B cell (primary cell): ENCODE results near the gene TIMELESS. TPM values are rescaled to one million over a fixed set of nuclear protein-coding genes. Genes with fewer than 3 reads are reported as not detected.

ENCODE experiments used
- ATAC-seq: fragments of 200-7000 bp; cut with Tn5 transposase; one replicate; pipeline ENCODE4 v1.10.0; 2021; ENCODE audit warnings: low read depth, mild to moderate bottlenecking, moderate number of reproducible peaks, moderate library complexity
- CTCF ChIA-PET: fragments of 350-600 bp; sonication (Branson Sonifier 250); formaldehyde crosslinking; loops from one replicate; lab custom pipeline; 2021; ENCODE audit warnings: antibody characterized with exemption, inconsistent platforms; lab: Charles Lee
- POLR2A ChIA-PET: fragments of 350-600 bp; sonication (Branson Sonifier 250); formaldehyde crosslinking; loops from one replicate; lab custom pipeline; 2021; ENCODE audit warnings: antibody characterized with exemption; lab: Charles Lee
- DNase-seq: peaks from one replicate; pipeline ENCODE4 v3.0.0; 2013
- H2AFZ ChIP-seq: 2 replicates; pipeline ENCODE4 v1.6.1; 2012; ENCODE audit warnings: mild to moderate bottlenecking, low read depth, low read length; ENCODE audit not compliant: insufficient read depth, poor library complexity, severe bottlenecking
- H3K27ac ChIP-seq, 2 donors: 1 replicate in 1 of 2; 2 replicates in 1 of 2; pipeline ENCODE4 v1.5.1; 2012 to 2013; ENCODE audit warnings: low read length in 2 of 2, mild to moderate bottlenecking in 2 of 2, moderate library complexity in 1 of 2
- H3K27me3 ChIP-seq, 4 experiments: fragments of 200-600 bp in 1 of 4; sonication (generic) in 1 of 4; replicated peaks in 1 of 4; 1 replicate in 2 of 4; 2 replicates in 2 of 4; pipeline versions ENCODE4 v1.6.1 to v1.7.0; 2013 to 2016; ENCODE audit warnings: low read length in 3 of 4, mild to moderate bottlenecking in 2 of 4, mixed read lengths in 1 of 4, moderate library complexity in 1 of 4; ENCODE audit not compliant: insufficient read depth in 4 of 4, control insufficient read depth in 3 of 4; ENCODE audit errors: control extremely low read depth in 1 of 4
- H3K36me3 ChIP-seq, 2 experiments: replicated peaks in 1 of 2; 1 replicate in 1 of 2; 2 replicates in 1 of 2; pipeline versions ENCODE4 v1.6.1 to v1.7.1; 2013; ENCODE audit warnings: low read length in 1 of 2; ENCODE audit not compliant: insufficient read depth in 2 of 2, control insufficient read depth in 1 of 2; ENCODE audit errors: control extremely low read depth in 1 of 2, extremely low read depth in 1 of 2
- H3K4me1 ChIP-seq, 2 donors: fragments of 200-600 bp in 1 of 2; sonication (generic) in 1 of 2; 1 replicate in 1 of 2; 2 replicates in 1 of 2; pipeline versions ENCODE4 v1.5.1 to v1.6.1; 2013 to 2017; ENCODE audit warnings: low read length in 2 of 2; ENCODE audit not compliant: control insufficient read depth in 2 of 2, insufficient read depth in 2 of 2
- H3K4me2 ChIP-seq: replicated peaks from 2 replicates; pipeline ENCODE3; 2012; ENCODE audit warnings: mild to moderate bottlenecking, low read depth, low read length; ENCODE audit not compliant: poor library complexity, severe bottlenecking
- H3K4me3 ChIP-seq, 5 experiments: fragments of 200-600 bp in 1 of 5; sonication (generic) in 1 of 5; 1 replicate in 3 of 5; 2 replicates in 2 of 5; pipeline versions ENCODE4 v1.5.1 to v1.7.0; 2011 to 2016; ENCODE audit warnings: low read length in 4 of 5, mild to moderate bottlenecking in 4 of 5, low read depth in 2 of 5, control low read depth in 1 of 5, moderate library complexity in 1 of 5; ENCODE audit not compliant: insufficient read depth in 1 of 5; ENCODE audit errors: control extremely low read depth in 1 of 5, extremely low read depth in 1 of 5
- H3K79me2 ChIP-seq: fragments of 200-600 bp; sonication (generic); one replicate; pipeline ENCODE4 v1.6.0; 2016; ENCODE audit warnings: low read length; ENCODE audit not compliant: control insufficient read depth, insufficient read depth
- H3K9ac ChIP-seq: fragments of 200-600 bp; sonication (generic); 2 replicates; pipeline ENCODE4 v1.6.1; 2017; ENCODE audit warnings: mild to moderate bottlenecking, low read length, moderate library complexity
- H3K9me3 ChIP-seq, 3 donors: one replicate each; pipeline versions ENCODE4 v1.6.1 to v1.7.1; 2013; ENCODE audit warnings: low read length in 2 of 3; ENCODE audit not compliant: control insufficient read depth in 2 of 3, insufficient read depth in 1 of 3; ENCODE audit errors: control extremely low read depth in 1 of 3
- H4K20me1 ChIP-seq: 2 replicates; pipeline ENCODE4 v1.6.0; 2012; ENCODE audit warnings: mild to moderate bottlenecking, low read length; ENCODE audit not compliant: insufficient read depth, control insufficient read depth, poor library complexity, severe bottlenecking
- H3K27ac Mint-ChIP-seq: one replicate; pipeline ENCODE4 v1.8.0; 2021; ENCODE audit warnings: mixed read lengths
- H3K27me3 Mint-ChIP-seq: one replicate; pipeline ENCODE4 v1.8.0; 2021; ENCODE audit warnings: mixed read lengths
- H3K4me1 Mint-ChIP-seq: one replicate; pipeline ENCODE4 v1.8.0; 2021; ENCODE audit warnings: mixed read lengths
- H3K4me3 Mint-ChIP-seq: one replicate; pipeline ENCODE4 v1.8.0; 2021; ENCODE audit warnings: mixed read lengths
- H3K9me3 Mint-ChIP-seq: one replicate; pipeline ENCODE4 v1.8.0; 2022; ENCODE audit warnings: mixed read lengths; ENCODE audit not compliant: insufficient read depth
- CTCF ChIP-seq: fragments of 200-600 bp; IDR thresholded peaks from one replicate; pipeline ENCODE4 v1.8.0; 2022; ENCODE audit warnings: antibody characterized with exemption, mild to moderate bottlenecking
- EZH2 ChIP-seq: IDR thresholded peaks from 2 replicates; pipeline ENCODE4 v1.6.1; 2012; ENCODE audit warnings: borderline replicate concordance, low read depth, mild to moderate bottlenecking, moderate library complexity, low read length; ENCODE audit not compliant: insufficient read depth, poor library complexity, severe bottlenecking
- WGBS: methylation state at CpG from one replicate; pipeline ENCODE4 v1.1.5; 2013; ENCODE audit warnings: missing lambda C conversion rate; ENCODE audit not compliant: insufficient coverage; 5-methylcytosine and 5-hydroxymethylcytosine counted together
- intact Hi-C: fragments of 100-400 bp; cut with micrococcal nuclease; formaldehyde crosslinking; loops from one replicate; pipeline ENCODE4 v1.10.0; 2022
- polyA plus RNA-seq: library from polyadenylated mRNA; depleted of rRNA; stranded (reverse); fragments of >200 nt; gene quantifications from 2 replicates; pipeline ENCODE4 v1.2.3, GENCODE V29; 2012
- total RNA-seq, 2 donors: library from RNA; stranded (reverse); fragments of 120-200 nt in 1 of 2; gene quantifications; 1 replicate in 1 of 2; 2 replicates in 1 of 2; pipeline versions ENCODE4 v1.2.3 to v1.2.4, GENCODE V29; 2013 to 2022

The TIMELESS gene
- total and polyA plus RNA-seq, 2 donors (not counting 1 experiment from before 2014, with no cell fraction given), result 17.2 to 44.4 TPM

GRCh38 chr12:56454557-56454956, 5.3 kb upstream of the TIMELESS start, which contains the start of gene MIP:
TSS of gene MIP (minus strand) at chr12:56454657. CDS start at chr12:56454613, 44 bp downstream.
- no peak within 1 kb of the TSS for H2AFZ ChIP-seq
- H3K4me2 ChIP-seq, result no peak within 1 kb of the TSS
- no peak within 1 kb of the TSS for H3K27ac Mint-ChIP-seq

GRCh38 chr12:56451147-56451546, 1.9 kb upstream of the TIMELESS start:
- 90% methylated on average over 2 of the region's 5 CpGs for whole genome bisulfite sequencing

More at GRCh38 chr12:56454557-56454956, 5.3 kb upstream of the TIMELESS start, which contains the start of gene MIP:
- TF ChIP-seq EZH2 (no peak), CTCF (no peak)
- intact Hi-C loops, result no loop called here
- WGBS, result 97% methylated on average over 4 of the region's 5 CpGs
- Histone ChIP-seq H3K79me2 (peaks cover 4% of the 10 kb centered on the region), H3K27ac (no peak within 1 kb of the TSS), H3K9me3 (no peaks in the 10 kb centered on the region), H3K27me3 (no peaks in the 10 kb centered on the region), H3K36me3 (no peaks in the 10 kb centered on the region), H3K4me1 (peaks cover 6 to 7% of the 10 kb centered on the region in 2 donors), H4K20me1 (no peaks in the 10 kb centered on the region), H3K4me3 (no peak within 1 kb of the TSS), H3K9ac (no peak within 1 kb of the TSS)
- no peaks in the 10 kb centered on the region for H3K9me3 Mint-ChIP-seq
- peaks cover 8% of the 10 kb centered on the region for H3K4me1 Mint-ChIP-seq
- ChIA-PET POLR2A (no interaction called here), CTCF (no interaction called here)
- no peak within 1 kb of the TSS for H3K4me3 Mint-ChIP-seq
- DNase-seq (no peak), ATAC-seq (no peak)
- no peaks in the 10 kb centered on the region for H3K27me3 Mint-ChIP-seq

More at GRCh38 chr12:56451147-56451546, 1.9 kb upstream of the TIMELESS start:
- ChIA-PET POLR2A (interaction anchor here (0.5 to 0.9 kb wide), 5 partner anchors 12 to 233 kb away, joined by 3 to 9 read pairs (median 4); no protein-coding TSS in a partner anchor), CTCF (interaction anchor here (1.0 to 4.2 kb wide), 6 partner anchors 10 to 184 kb away, joined by 3 to 32 read pairs (median 4); partner anchors contain the start of genes COQ10A and STAT2)
- no peak overlapping the region for H3K27ac Mint-ChIP-seq
- H3K4me2 ChIP-seq, result no peak overlapping the region
- no peak overlapping the region for H3K4me3 ChIP-seq
- no peaks in the 10 kb centered on the region for H4K20me1 ChIP-seq
- ATAC-seq (no peak), DNase-seq (no peak)
- H3K36me3 ChIP-seq, result no peaks in the 10 kb centered on the region
- no peak overlapping the region for H3K4me3 Mint-ChIP-seq
- peaks cover 10 to 12% of the 10 kb centered on the region in 2 donors for H3K4me1 ChIP-seq
- H3K9me3 Mint-ChIP-seq, result no peaks in the 10 kb centered on the region
- H3K9ac ChIP-seq, result no peak overlapping the region
- H3K27ac ChIP-seq, result no peak overlapping the region
- H3K27me3 ChIP-seq, result no peaks in the 10 kb centered on the region
- peaks cover 20% of the 10 kb centered on the region for H3K4me1 Mint-ChIP-seq
- TF ChIP-seq CTCF (no peak), EZH2 (no peak)
- peaks cover 32% of the 10 kb centered on the region for H3K79me2 ChIP-seq
- H2AFZ ChIP-seq, result no peak overlapping the region
- intact Hi-C loops, result no loop called here
- H3K9me3 ChIP-seq, result no peaks in the 10 kb centered on the region
- H3K27me3 Mint-ChIP-seq, result no peaks in the 10 kb centered on the region
